GM12872 (cell line): ENCODE measurements around the gene LRRC8B.

Experiments
- TF ChIP-seq, protein P1 (sequence below): IDR thresholded peaks from 3 replicates; pipeline ENCODE4 v1.5.1; 2011; ENCODE audit warnings: low read depth, mild to moderate bottlenecking, low read length, moderate library complexity; ENCODE audit not compliant: insufficient read depth

The LRRC8B gene

DNA sequence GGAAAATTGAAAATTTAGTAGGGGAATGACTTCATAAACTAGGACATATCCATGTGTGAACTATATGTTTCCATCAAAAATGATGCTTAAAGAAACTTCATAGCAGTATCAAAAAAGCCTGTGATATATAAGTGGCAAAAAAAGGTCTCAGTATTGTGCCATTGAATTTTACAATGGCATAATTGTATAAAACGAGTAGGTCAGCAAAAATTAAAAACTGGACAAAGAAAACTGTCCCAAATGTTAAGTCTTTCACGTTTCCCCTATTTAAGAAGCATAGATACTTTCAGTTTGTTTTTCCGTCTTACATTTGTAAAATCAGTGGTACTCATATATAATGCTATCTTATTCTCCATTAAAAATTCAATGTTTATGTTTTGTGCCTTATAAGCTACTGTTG lies 43.2 kb downstream of the LRRC8B start:
- TF ChIP-seq, protein P1, sequence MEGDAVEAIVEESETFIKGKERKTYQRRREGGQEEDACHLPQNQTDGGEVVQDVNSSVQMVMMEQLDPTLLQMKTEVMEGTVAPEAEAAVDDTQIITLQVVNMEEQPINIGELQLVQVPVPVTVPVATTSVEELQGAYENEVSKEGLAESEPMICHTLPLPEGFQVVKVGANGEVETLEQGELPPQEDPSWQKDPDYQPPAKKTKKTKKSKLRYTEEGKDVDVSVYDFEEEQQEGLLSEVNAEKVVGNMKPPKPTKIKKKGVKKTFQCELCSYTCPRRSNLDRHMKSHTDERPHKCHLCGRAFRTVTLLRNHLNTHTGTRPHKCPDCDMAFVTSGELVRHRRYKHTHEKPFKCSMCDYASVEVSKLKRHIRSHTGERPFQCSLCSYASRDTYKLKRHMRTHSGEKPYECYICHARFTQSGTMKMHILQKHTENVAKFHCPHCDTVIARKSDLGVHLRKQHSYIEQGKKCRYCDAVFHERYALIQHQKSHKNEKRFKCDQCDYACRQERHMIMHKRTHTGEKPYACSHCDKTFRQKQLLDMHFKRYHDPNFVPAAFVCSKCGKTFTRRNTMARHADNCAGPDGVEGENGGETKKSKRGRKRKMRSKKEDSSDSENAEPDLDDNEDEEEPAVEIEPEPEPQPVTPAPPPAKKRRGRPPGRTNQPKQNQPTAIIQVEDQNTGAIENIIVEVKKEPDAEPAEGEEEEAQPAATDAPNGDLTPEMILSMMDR = no peak

DNA sequence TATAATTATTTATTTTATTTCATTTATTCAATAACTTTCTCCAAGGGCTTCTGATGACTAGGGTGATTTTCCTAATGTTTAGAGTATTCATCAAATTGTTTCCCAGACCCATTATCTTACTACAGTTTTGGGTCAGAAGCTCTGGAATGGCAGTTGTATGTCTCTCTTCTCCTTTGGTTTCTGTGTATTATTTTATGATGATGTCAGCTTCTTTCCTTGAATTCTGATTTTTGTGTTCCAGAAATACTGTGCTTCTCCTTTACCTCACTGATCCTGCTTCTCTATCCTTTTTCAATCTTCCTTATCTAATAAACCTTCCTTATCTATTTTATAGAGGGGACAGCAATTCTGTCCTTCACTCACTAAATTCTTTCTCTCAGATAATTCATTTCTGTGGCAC lies 48.8 kb downstream of the LRRC8B start:
- TF ChIP-seq, protein P1 = no peak

DNA sequence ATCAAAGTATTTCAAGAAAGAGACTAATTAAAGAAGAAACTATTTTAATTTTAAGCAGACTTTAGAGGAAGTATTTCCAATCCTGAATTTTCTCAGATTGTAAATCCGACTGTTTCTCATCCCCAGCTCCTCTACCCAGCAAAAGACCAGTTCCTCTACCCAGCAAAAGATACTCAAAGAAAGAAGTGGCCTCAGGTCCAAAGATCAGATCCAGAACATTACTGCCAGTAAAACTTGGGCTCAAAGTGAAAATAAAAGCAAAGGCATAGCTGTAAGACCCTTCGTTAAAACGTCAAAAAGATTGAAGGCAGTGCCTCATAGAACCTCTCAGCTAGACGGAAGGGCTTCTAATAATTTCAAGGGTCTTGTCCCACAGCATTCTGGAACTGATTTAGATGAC lies 50.0 kb downstream of the LRRC8B start:
- TF ChIP-seq, protein P1 = no peak

DNA sequence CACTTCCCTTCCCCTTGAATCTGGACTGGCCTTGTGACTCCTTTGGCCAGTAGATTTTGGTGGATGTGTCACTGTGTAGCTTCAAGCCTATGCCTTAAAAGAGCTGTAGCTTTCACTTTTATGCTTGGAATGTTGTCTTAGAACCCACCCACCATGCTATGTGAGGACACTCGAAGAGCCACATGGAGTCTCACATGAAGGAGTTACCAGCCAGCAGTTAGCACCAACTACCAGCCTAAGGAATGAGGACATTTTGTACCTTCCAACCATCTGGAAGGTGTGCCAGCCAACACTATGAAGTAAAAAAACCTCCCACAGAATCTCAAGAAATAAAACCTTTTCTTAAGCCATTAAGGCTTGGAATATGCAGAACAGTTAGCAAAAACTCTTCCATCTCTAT lies 50.6 kb downstream of the LRRC8B start:
- TF ChIP-seq, protein P1 = no peak

DNA sequence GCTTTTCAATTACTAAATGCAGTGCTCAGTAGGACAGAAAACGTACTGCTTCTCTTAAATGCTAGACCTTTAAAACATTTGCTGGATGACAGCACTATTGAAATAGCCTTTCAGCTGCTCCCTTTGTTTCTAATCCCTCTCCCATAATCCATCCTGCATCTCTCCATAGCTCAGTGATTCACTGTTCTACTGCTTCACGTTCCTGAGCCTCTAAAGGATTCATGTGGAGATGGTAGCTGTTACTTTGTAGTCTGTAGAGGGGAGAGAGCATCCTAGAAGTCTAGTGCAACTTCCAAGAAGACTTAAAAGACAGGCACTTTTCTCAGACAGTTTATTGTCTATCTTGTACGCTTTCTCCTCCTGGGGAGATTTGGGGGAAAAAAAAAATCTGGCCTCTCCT lies 51.4 kb downstream of the LRRC8B start:
- TF ChIP-seq, protein P1 = no peak

DNA sequence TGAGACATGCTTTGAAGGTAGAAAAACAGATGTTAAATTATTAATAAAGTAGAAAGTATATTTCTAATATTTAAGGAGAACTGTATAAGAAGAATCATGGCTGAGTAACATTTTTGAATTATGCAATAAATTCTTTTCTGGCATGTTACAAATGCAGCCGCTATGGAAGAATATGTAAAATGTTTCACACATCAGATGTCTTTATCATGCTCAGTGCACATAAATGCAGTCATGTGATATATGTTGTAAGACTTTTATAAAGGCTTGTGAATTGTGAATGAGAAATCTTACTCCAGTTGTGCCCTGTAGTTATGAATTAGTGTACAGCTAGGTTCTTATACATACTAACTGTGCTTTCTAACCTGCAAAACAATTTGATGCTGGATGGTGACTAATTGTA lies 53.5 kb downstream of the LRRC8B start:
- TF ChIP-seq, protein P1 = no peak

DNA sequence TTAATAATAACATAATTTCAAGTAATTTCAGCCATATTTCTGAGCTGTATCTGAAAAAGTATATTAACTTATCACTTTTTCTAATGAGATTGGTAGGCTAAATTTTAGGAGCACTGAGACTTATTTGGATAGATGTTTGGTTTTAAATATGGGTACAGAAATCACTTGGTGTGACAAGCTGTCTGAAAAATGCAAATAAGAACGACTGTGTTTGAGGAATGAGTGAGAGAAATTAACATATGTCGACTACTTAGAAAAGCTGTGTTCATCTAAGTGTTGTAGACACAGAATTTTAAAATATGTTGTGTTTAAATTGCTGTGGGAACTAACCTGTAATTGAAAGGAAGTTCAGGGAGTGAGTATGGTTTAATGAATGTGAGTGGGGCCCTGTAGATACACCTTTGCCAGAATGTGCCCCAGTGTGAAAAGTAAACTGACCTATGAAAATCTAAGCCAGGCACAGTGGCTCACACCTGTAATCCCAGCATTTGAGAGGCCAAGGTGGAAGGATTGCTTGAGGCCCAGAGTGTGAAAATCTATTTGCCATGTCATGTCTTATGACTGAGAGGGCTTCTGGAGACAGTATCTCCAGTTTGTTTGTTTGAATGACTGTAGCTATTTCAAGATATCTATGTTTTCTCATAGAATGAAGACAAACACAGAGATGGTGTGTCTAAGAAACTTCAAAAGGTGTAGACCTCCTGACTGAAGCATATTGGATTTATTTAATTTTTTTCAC lies 54.5 kb downstream of the LRRC8B start:
- TF ChIP-seq, protein P1 = no peak
